ENCODE measurements around the gene LGALS3BP.

LGALS3BP gene

GRCh38 chr17:79002291-79002690 is 22.6 kb upstream of the LGALS3BP start:
- Histone ChIP-seq H3K9ac (ENCODE audit: low read depth, low read length) (no peak overlapping the region), H3K4me1 (ENCODE audit: insufficient read depth, low read length) (no peaks in the 10 kb centered on the region), H3K9me3 (ENCODE audit: insufficient read depth, low read depth, low read length) (no peaks in the 10 kb centered on the region), H3K4me3 (ENCODE audit: low read length) (no peak overlapping the region), H3K36me3 (ENCODE audit: insufficient read depth, low read depth, low read length) (no peaks in the 10 kb centered on the region), H3K27ac (ENCODE audit: low read length) (no peak overlapping the region), H3K27me3 (ENCODE audit: insufficient read depth, low read length) (peaks cover 63% of the 10 kb centered on the region)

- Histone ChIP-seq H3K27me3 (ENCODE audit: insufficient read depth, low read length) (peaks cover 54% of the 10 kb centered on the region), H3K9ac (ENCODE audit: low read depth, low read length) (no peak overlapping the region), H3K4me3 (ENCODE audit: low read length) (no peak overlapping the region), H3K9me3 (ENCODE audit: insufficient read depth, low read depth, low read length) (no peaks in the 10 kb centered on the region), H3K36me3 (ENCODE audit: insufficient read depth, low read depth, low read length) (peaks cover 7% of the 10 kb centered on the region; the same call in 1 of the 2 replicates), H3K4me1 (ENCODE audit: insufficient read depth, low read length) (no peaks in the 10 kb centered on the region), H3K27ac (ENCODE audit: low read length) (no peak overlapping the region)
These were observed 21.7 kb upstream of the LGALS3BP start for GRCh38 chr17:79001190-79002020.

GRCh38 chr17:79000396-79001189 is 20.9 kb upstream of the LGALS3BP start:
- peaks cover 13% of the 10 kb centered on the region for H3K36me3 ChIP-seq (ENCODE audit: insufficient read depth, low read depth, low read length)
- H3K4me3 ChIP-seq (ENCODE audit: low read length): no peak overlapping the region
- no peaks in the 10 kb centered on the region for H3K9me3 ChIP-seq (ENCODE audit: insufficient read depth, low read depth, low read length)
- H3K9ac ChIP-seq (ENCODE audit: low read depth, low read length): no peak overlapping the region
- H3K27me3 ChIP-seq (ENCODE audit: insufficient read depth, low read length): peaks cover 46% of the 10 kb centered on the region
- H3K4me1 ChIP-seq (ENCODE audit: insufficient read depth, low read length): no peaks in the 10 kb centered on the region
- no peak overlapping the region for H3K27ac ChIP-seq (ENCODE audit: low read length)

DNA sequence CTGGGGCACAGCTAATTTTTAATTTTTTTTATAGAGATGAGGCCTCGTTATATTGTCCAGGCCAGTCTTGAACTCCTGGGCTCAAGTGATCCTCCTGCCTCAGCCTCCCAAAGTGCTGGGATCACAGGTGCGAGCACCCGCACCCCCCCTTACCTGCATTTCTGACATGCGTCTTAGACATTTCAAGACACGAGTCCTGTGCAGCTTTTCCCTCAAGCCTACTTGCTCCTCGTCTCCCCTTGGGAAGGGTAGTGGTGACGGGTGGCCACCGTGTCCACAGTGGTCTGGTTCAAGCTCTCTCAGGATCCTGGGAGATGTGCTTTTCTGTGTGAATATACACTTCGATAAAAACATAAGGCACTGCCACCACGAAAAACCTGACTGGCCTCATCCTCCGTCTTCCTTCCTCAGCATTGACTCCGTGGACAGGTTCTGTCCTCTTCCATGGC is 20.2 kb upstream of the LGALS3BP start:
- Histone ChIP-seq H3K36me3 (ENCODE audit: insufficient read depth, low read depth, low read length) (peaks cover 16% of the 10 kb centered on the region), H3K4me3 (ENCODE audit: low read length) (no peak overlapping the region), H3K9me3 (ENCODE audit: insufficient read depth, low read depth, low read length) (no peaks in the 10 kb centered on the region), H3K27ac (ENCODE audit: low read length) (no peak overlapping the region), H3K4me1 (ENCODE audit: insufficient read depth, low read length) (no peaks in the 10 kb centered on the region), H3K9ac (ENCODE audit: low read depth, low read length) (no peak overlapping the region), H3K27me3 (ENCODE audit: insufficient read depth, low read length) (peaks cover 40% of the 10 kb centered on the region)

- H3K4me3 ChIP-seq (ENCODE audit: low read length): no peak overlapping the region
These were observed 19.5 kb upstream of the LGALS3BP start for GRCh38 chr17:78999056-78999768.

GRCh38 chr17:78998311-78999055 is 18.8 kb upstream of the LGALS3BP start:
- Histone ChIP-seq H3K9ac (ENCODE audit: low read depth, low read length) (no peak overlapping the region), H3K4me3 (ENCODE audit: low read length) (no peak overlapping the region), H3K27ac (ENCODE audit: low read length) (no peak overlapping the region), H3K36me3 (ENCODE audit: insufficient read depth, low read depth, low read length) (peaks cover 16% of the 10 kb centered on the region), H3K27me3 (ENCODE audit: insufficient read depth, low read length) (peaks cover 36% of the 10 kb centered on the region), H3K9me3 (ENCODE audit: insufficient read depth, low read depth, low read length) (no peaks in the 10 kb centered on the region), H3K4me1 (ENCODE audit: insufficient read depth, low read length) (no peaks in the 10 kb centered on the region)

More at GRCh38 chr17:78999056-78999768, 19.5 kb upstream of the LGALS3BP start:
- Histone ChIP-seq H3K27me3 (ENCODE audit: insufficient read depth, low read length) (peaks cover 40% of the 10 kb centered on the region), H3K27ac (ENCODE audit: low read length) (no peak overlapping the region), H3K4me1 (ENCODE audit: insufficient read depth, low read length) (no peaks in the 10 kb centered on the region), H3K36me3 (ENCODE audit: insufficient read depth, low read depth, low read length) (peaks cover 16% of the 10 kb centered on the region), H3K9ac (ENCODE audit: low read depth, low read length) (no peak overlapping the region), H3K9me3 (ENCODE audit: insufficient read depth, low read depth, low read length) (no peaks in the 10 kb centered on the region)

- H3K4me3 ChIP-seq (ENCODE audit: low read length): no peak overlapping the region
- peaks cover 18% of the 10 kb centered on the region for H3K36me3 ChIP-seq (ENCODE audit: insufficient read depth, low read depth, low read length)
- no peaks in the 10 kb centered on the region for H3K9me3 ChIP-seq (ENCODE audit: insufficient read depth, low read depth, low read length)
- H3K27me3 ChIP-seq (ENCODE audit: insufficient read depth, low read length): peaks cover 30% of the 10 kb centered on the region
- no peaks in the 10 kb centered on the region for H3K4me1 ChIP-seq (ENCODE audit: insufficient read depth, low read length)
- H3K27ac ChIP-seq (ENCODE audit: low read length): no peak overlapping the region
- no peak overlapping the region for H3K9ac ChIP-seq (ENCODE audit: low read depth, low read length)
These were observed 18.2 kb upstream of the LGALS3BP start for GRCh38 chr17:78997881-78998280.

- Histone ChIP-seq H3K27ac (ENCODE audit: low read length) (no peak overlapping the region), H3K36me3 (ENCODE audit: insufficient read depth, low read depth, low read length) (peaks cover 24% of the 10 kb centered on the region), H3K4me1 (ENCODE audit: insufficient read depth, low read length) (no peaks in the 10 kb centered on the region), H3K4me3 (ENCODE audit: low read length) (no peak overlapping the region), H3K9ac (ENCODE audit: low read depth, low read length) (no peak overlapping the region), H3K9me3 (ENCODE audit: insufficient read depth, low read depth, low read length) (no peaks in the 10 kb centered on the region), H3K27me3 (ENCODE audit: insufficient read depth, low read length) (peaks cover 24% of the 10 kb centered on the region)
These were observed 17.6 kb upstream of the LGALS3BP start for GRCh38 chr17:78997231-78997741.

DNA sequence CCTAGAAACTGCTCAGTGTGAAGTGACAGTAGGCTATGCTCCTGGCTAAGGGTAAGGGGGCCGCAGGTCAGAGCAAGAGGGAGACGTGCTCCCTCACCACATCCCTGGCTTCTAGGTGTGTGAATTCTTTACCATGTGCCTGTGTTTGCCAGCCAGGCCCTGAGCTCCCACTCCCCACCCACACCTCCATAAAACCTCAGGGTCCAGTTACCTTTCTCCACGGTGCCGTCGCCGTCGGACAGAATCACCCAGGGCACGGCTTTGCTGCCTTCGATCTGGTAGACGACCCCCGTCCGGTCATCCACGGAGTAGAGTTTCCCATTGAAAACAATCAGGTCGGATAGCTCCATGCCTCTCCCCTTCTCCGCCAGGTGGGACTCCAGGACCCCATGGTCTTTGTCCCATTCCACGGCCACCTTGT is 17.1 kb upstream of the LGALS3BP start:
- peaks cover 25% of the 10 kb centered on the region for H3K36me3 ChIP-seq (ENCODE audit: insufficient read depth, low read depth, low read length)

GRCh38 chr17:78995761-78996451 is 16.2 kb upstream of the LGALS3BP start:
- H3K27me3 ChIP-seq (ENCODE audit: insufficient read depth, low read length): peaks cover 10% of the 10 kb centered on the region
- no peaks in the 10 kb centered on the region for H3K4me1 ChIP-seq (ENCODE audit: insufficient read depth, low read length)
- peaks cover 31% of the 10 kb centered on the region for H3K36me3 ChIP-seq (ENCODE audit: insufficient read depth, low read depth, low read length)

More for the DNA sequence above, 17.1 kb upstream of the LGALS3BP start:
- peaks cover 19% of the 10 kb centered on the region for H3K27me3 ChIP-seq (ENCODE audit: insufficient read depth, low read length)
- H3K9ac ChIP-seq (ENCODE audit: low read depth, low read length): no peak overlapping the region
- no peak overlapping the region for H3K27ac ChIP-seq (ENCODE audit: low read length)
- no peak overlapping the region for H3K4me3 ChIP-seq (ENCODE audit: low read length)
- no peaks in the 10 kb centered on the region for H3K4me1 ChIP-seq (ENCODE audit: insufficient read depth, low read length)
- no peaks in the 10 kb centered on the region for H3K9me3 ChIP-seq (ENCODE audit: insufficient read depth, low read depth, low read length)

More at GRCh38 chr17:78995761-78996451, 16.2 kb upstream of the LGALS3BP start:
- H3K9me3 ChIP-seq (ENCODE audit: insufficient read depth, low read depth, low read length): no peaks in the 10 kb centered on the region
- H3K27ac ChIP-seq (ENCODE audit: low read length): no peak overlapping the region
- H3K4me3 ChIP-seq (ENCODE audit: low read length): no peak overlapping the region
- no peak overlapping the region for H3K9ac ChIP-seq (ENCODE audit: low read depth, low read length)

All from iPS-20b (cell line).